Trophoblast cell (in vitro differentiated cells and primary cell): Measurements from ENCODE around the gene SPATS2L.

Experiments used
- DNase-seq, 2 donors: peaks; one replicate each; pipeline ENCODE4 v3.0.0-alpha.2; 2016
- H2AFZ ChIP-seq: 2 replicates; pipeline ENCODE4 v1.6.1; 2013; ENCODE audit warnings: low read length, moderate library complexity, mild to moderate bottlenecking; ENCODE audit not compliant: insufficient read depth, poor library complexity
- H2AK5ac ChIP-seq: 2 replicates; pipeline ENCODE4 v1.6.1; 2013; ENCODE audit warnings: mild to moderate bottlenecking, low read length
- H2BK120ac ChIP-seq: 2 replicates; pipeline ENCODE4 v1.6.1; 2013; ENCODE audit warnings: low read length, mild to moderate bottlenecking, moderate library complexity; ENCODE audit not compliant: insufficient read depth, poor library complexity
- H2BK12ac ChIP-seq: 2 replicates; pipeline ENCODE4 v1.6.1; 2013; ENCODE audit warnings: mild to moderate bottlenecking, low read length, moderate library complexity
- H2BK5ac ChIP-seq: 2 replicates; pipeline ENCODE4 v1.6.1; 2013; ENCODE audit warnings: low read length, low read depth, moderate library complexity, mild to moderate bottlenecking; ENCODE audit not compliant: poor library complexity
- H3K14ac ChIP-seq: 2 replicates; pipeline ENCODE4 v1.6.1; 2013; ENCODE audit warnings: mild to moderate bottlenecking, low read length
- H3K18ac ChIP-seq: 2 replicates; pipeline ENCODE4 v1.6.1; 2013; ENCODE audit warnings: mild to moderate bottlenecking, low read length
- H3K23ac ChIP-seq: 2 replicates; pipeline ENCODE4 v1.6.1; 2013; ENCODE audit warnings: low read length
- H3K27ac ChIP-seq: 2 replicates; pipeline ENCODE4 v1.5.1; 2013; ENCODE audit warnings: low read depth, mild to moderate bottlenecking, inconsistent platforms, low read length, moderate library complexity
- H3K27me3 ChIP-seq: 2 replicates; pipeline ENCODE4 v1.6.1; 2013; ENCODE audit warnings: inconsistent platforms, mild to moderate bottlenecking, low read length, moderate library complexity; ENCODE audit not compliant: insufficient read depth
- H3K36me3 ChIP-seq, 2 experiments: 1 replicate in 1 of 2; 2 replicates in 1 of 2; pipeline ENCODE4 v1.6.1; 2013; ENCODE audit warnings: low read length in 2 of 2, mild to moderate bottlenecking in 2 of 2, moderate library complexity in 1 of 2; ENCODE audit not compliant: insufficient read depth in 2 of 2, control insufficient read depth in 1 of 2
- H3K4ac ChIP-seq: 2 replicates; pipeline ENCODE4 v1.6.1; 2013; ENCODE audit warnings: low read depth, mild to moderate bottlenecking, low read length, moderate library complexity
- H3K4me1 ChIP-seq, 2 experiments: 1 replicate in 1 of 2; 2 replicates in 1 of 2; pipeline ENCODE4 v1.6.1; 2013; ENCODE audit warnings: low read length in 2 of 2, mild to moderate bottlenecking in 2 of 2, moderate library complexity in 1 of 2; ENCODE audit not compliant: insufficient read depth in 2 of 2, control insufficient read depth in 1 of 2
- H3K4me2 ChIP-seq: 2 replicates; pipeline ENCODE4 v1.6.1; 2013; ENCODE audit warnings: inconsistent platforms, mild to moderate bottlenecking, low read length, moderate library complexity
- H3K4me3 ChIP-seq: 2 replicates; pipeline ENCODE4 v1.5.1; 2013; ENCODE audit warnings: mild to moderate bottlenecking, low read depth, low read length, inconsistent platforms
- H3K79me1 ChIP-seq: one replicate; pipeline ENCODE4 v1.6.1; 2013; ENCODE audit warnings: low read length
- H3K79me2 ChIP-seq: 2 replicates; pipeline ENCODE4 v1.6.1; 2013; ENCODE audit warnings: low read length, mild to moderate bottlenecking; ENCODE audit not compliant: control insufficient read depth, insufficient read depth, poor library complexity
- H3K9ac ChIP-seq: 2 replicates; pipeline ENCODE4 v1.6.1; 2013; ENCODE audit warnings: mild to moderate bottlenecking, low read length
- H3K9me3 ChIP-seq: 2 replicates; pipeline ENCODE4 v1.6.1; 2013; ENCODE audit warnings: low read depth, mild to moderate bottlenecking, control low read depth, inconsistent platforms, low read length; ENCODE audit not compliant: insufficient read depth
- H4K12ac ChIP-seq: 2 replicates; pipeline ENCODE4 v1.6.1; 2013; ENCODE audit warnings: low read depth, mild to moderate bottlenecking, low read length, moderate library complexity
- H4K8ac ChIP-seq: 2 replicates; pipeline ENCODE4 v1.6.1; 2013; ENCODE audit warnings: low read depth, mild to moderate bottlenecking, low read length, moderate library complexity
- H4K91ac ChIP-seq: one replicate; pipeline ENCODE4 v1.6.1; 2013; ENCODE audit warnings: low read depth, mild to moderate bottlenecking, low read length, moderate library complexity
- WGBS: extraction: QIAGEN DNeasy Blood & Tissue Kit; methylation state at CpG from one replicate; pipeline ENCODE4 v1.1.7; 2013; ENCODE audit warnings: missing lambda C conversion rate; ENCODE audit not compliant: insufficient read length, insufficient coverage; ENCODE audit errors: extremely low coverage; 5-methylcytosine and 5-hydroxymethylcytosine counted together

SPATS2L gene

DNA sequence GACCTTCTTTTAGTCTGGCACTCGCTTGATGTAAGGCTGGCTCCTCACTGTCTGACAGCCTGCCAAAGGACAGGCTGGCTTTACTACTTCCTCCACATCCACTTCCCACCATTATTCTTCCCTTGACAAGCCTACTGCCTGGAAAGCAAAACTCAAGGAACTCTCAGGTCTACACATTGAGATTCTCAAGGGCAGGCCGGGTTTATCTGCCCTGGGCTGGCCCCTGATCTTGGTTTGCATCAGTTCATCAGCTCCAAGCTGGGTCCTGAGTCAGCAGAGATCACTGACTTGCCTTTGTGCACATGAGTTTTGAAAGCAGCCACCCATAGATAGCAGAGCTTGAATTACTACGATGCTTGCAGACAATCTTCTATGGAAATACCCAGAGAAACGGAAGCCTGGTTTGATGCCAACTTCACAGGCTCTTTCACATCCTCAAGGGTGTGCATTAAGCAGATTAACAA is 149.5 kb downstream of the SPATS2L start:
- no peaks in the 10 kb centered on the region for H3K79me1 ChIP-seq
- no peaks in the 10 kb centered on the region for H3K79me2 ChIP-seq
- no peak for DNase-seq
- H3K4me1 ChIP-seq: peaks cover 6 to 11% of the 10 kb centered on the region in 2 experiments
- no peak overlapping the region for H3K4me3 ChIP-seq
- no peak overlapping the region for H3K4me2 ChIP-seq
- no peak overlapping the region for H3K23ac ChIP-seq
- no peak overlapping the region for H3K14ac ChIP-seq
- no peaks in the 10 kb centered on the region for H3K9me3 ChIP-seq
- peak overlapping the region; percentile 29 for H2AK5ac ChIP-seq
- H2BK12ac ChIP-seq: no peak overlapping the region
- H3K18ac ChIP-seq: peak overlapping the region; percentile 26
- no peaks in the 10 kb centered on the region for H3K27me3 ChIP-seq
- H4K8ac ChIP-seq: no peak overlapping the region
- H3K27ac ChIP-seq: no peak overlapping the region
- no CpG with 5 or more reads among the region's 4 CpGs for WGBS
- no peak overlapping the region for H4K12ac ChIP-seq
- H4K91ac ChIP-seq: no peak overlapping the region
- H2BK120ac ChIP-seq: no peak overlapping the region
- peak overlapping the region; percentile 6 for H3K4ac ChIP-seq
- no peak overlapping the region for H2BK5ac ChIP-seq
- H3K9ac ChIP-seq: no peak overlapping the region
- H2AFZ ChIP-seq: peak overlapping the region; percentile 25
- H3K36me3 ChIP-seq: peaks cover 15 to 21% of the 10 kb centered on the region in 2 experiments

DNA sequence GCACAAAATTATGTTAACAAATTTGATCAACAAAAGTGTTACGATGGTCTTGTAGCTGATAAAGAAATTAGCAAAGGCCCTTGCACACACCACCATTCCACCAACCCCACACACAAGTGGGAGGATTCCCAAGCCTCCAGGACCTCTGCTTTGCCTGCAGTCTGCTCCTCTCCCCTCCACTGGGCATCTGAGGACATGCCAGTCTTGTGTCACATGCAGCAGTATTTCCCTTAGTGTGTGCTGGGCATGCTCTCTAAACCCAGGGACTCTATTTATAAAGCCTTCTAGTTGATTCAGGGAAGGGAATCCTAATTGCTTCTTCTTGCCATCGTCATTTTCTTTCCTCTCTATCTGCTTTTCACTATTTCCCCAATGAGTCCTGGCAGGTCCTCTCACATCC is 150.1 kb downstream of the SPATS2L start:
- H3K79me2 ChIP-seq: no peaks in the 10 kb centered on the region
- no peaks in the 10 kb centered on the region for H3K79me1 ChIP-seq
- H3K36me3 ChIP-seq: peaks cover 11 to 17% of the 10 kb centered on the region in 2 experiments
- DNase-seq: no peak
- H2AFZ ChIP-seq: no peak overlapping the region
- H3K27me3 ChIP-seq: no peaks in the 10 kb centered on the region
- no peak overlapping the region for H2BK5ac ChIP-seq
- no peak overlapping the region for H2AK5ac ChIP-seq
- H4K12ac ChIP-seq: no peak overlapping the region
- no peak overlapping the region for H3K27ac ChIP-seq
- no peak overlapping the region for H3K4me3 ChIP-seq
- WGBS: no CpG with 5 or more reads among the region's 2 CpGs
- H4K91ac ChIP-seq: no peak overlapping the region
- H2BK120ac ChIP-seq: no peak overlapping the region
- no peak overlapping the region for H3K4ac ChIP-seq
- H3K14ac ChIP-seq: no peak overlapping the region
- no peaks in the 10 kb centered on the region for H3K9me3 ChIP-seq
- H3K4me1 ChIP-seq: peaks cover 6 to 11% of the 10 kb centered on the region in 2 experiments
- H3K23ac ChIP-seq: no peak overlapping the region
- no peak overlapping the region for H2BK12ac ChIP-seq
- no peak overlapping the region for H4K8ac ChIP-seq
- no peak overlapping the region for H3K18ac ChIP-seq
- no peak overlapping the region for H3K9ac ChIP-seq
- no peak overlapping the region for H3K4me2 ChIP-seq

DNA sequence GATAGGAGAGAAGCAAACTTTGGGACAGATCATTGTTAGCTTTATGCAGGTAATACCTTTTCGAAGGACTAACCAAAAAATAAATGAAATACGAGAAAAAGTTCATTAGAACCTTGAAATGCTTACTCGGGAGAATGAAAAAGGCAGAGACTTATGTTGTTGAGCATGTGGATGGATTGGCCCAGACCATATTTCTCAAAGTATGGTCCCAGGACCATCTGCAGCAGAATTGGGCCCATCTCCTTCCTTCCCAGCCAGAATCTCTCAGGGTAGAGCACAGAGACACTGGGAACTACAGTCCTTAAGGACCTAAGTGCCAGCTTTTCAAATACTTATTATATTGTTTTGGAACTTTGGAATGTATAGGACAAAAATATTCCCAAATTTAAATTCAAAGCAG is 152.6 kb downstream of the SPATS2L start:
- Histone ChIP-seq H2BK5ac (no peak overlapping the region), H4K12ac (no peak overlapping the region), H2BK120ac (no peak overlapping the region), H3K4ac (no peak overlapping the region), H2AK5ac (no peak overlapping the region), H3K4me3 (no peak overlapping the region), H3K14ac (no peak overlapping the region), H3K27ac (no peak overlapping the region), H3K4me2 (no peak overlapping the region), H4K91ac (no peak overlapping the region), H2BK12ac (no peak overlapping the region), H3K27me3 (no peaks in the 10 kb centered on the region), H3K36me3 (peaks cover 10 to 20% of the 10 kb centered on the region in 2 experiments), H2AFZ (no peak overlapping the region), H4K8ac (no peak overlapping the region), H3K9ac (no peak overlapping the region), H3K9me3 (no peaks in the 10 kb centered on the region), H3K23ac (no peak overlapping the region), H3K18ac (no peak overlapping the region), H3K4me1 (peaks cover 3 to 8% of the 10 kb centered on the region in 2 experiments), H3K79me1 (no peaks in the 10 kb centered on the region), H3K79me2 (no peaks in the 10 kb centered on the region)
- DNase-seq: no peak
- no CpG with 5 or more reads among the region's 3 CpGs for WGBS

DNA sequence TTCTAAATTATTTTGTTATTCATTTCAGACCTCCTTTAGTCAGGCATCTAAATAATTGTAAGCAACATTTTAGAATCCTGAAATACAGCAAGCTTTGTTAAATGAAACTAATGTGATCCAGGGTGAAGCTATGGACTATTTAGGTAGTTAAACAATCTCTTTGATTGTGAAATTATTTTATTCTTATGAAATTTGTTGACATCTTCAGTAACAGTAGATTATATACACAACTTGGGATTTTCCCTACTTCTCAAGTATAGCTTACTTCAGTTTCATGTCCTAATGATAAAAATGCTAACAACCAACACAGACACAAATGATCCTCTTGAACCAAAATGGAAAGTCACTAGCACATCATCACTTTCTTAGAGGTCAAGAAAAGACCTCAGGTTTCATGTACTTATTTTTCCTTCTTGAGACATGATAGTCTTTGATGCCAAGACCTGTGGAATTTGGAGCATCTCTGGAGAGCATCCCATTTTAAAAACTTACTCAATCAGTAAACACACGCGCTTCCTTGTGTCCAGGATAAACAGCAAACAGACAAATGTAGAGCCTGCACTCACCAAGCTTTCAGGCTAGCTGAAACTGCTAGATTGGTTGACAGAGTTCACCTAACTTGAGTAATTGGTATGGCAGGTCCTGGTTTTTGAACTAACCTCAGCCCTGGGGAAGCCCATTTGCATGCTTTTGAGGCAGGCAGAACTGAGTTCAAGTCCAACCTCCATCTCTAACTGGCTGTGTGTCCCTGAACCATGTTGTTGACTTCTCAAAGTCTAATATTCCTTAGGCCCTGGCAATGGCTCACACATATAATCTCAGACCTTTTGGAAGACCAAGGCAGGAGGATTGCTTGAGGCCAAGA is 155.6 kb downstream of the SPATS2L start:
- Histone ChIP-seq H3K79me2 (no peaks in the 10 kb centered on the region), H4K8ac (no peak overlapping the region), H2AK5ac (no peak overlapping the region), H2BK120ac (no peak overlapping the region), H4K91ac (no peak overlapping the region), H2BK12ac (no peak overlapping the region), H3K4me3 (no peak overlapping the region), H3K23ac (no peak overlapping the region), H3K9ac (no peak overlapping the region), H3K27ac (no peak overlapping the region), H3K79me1 (no peaks in the 10 kb centered on the region), H3K9me3 (no peaks in the 10 kb centered on the region), H3K14ac (no peak overlapping the region), H3K36me3 (peaks cover 14 to 27% of the 10 kb centered on the region in 2 experiments), H3K18ac (no peak overlapping the region), H2AFZ (no peak overlapping the region), H3K4me2 (no peak overlapping the region), H3K27me3 (no peaks in the 10 kb centered on the region), H4K12ac (no peak overlapping the region), H3K4me1 (peaks cover 0 to 1% of the 10 kb centered on the region in 2 experiments), H3K4ac (no peak overlapping the region), H2BK5ac (no peak overlapping the region)
- no CpG with 5 or more reads among the region's 2 CpGs for WGBS
- no peak for DNase-seq
